GM19397 (cell line): ENCODE results near the gene CYP4F11.
"Not testable (repeated sequence)": the region's sequence is repeated elsewhere in the genome, so short reads cannot be mapped to it uniquely, and the experiment has no call there.

Experiments
- ATAC-seq: cut with Tn5 transposase; IDR thresholded peaks from one replicate; pipeline ENCODE4 v1.9.1; 2021; ENCODE audit warnings: mild to moderate bottlenecking, moderate library complexity; ENCODE audit not compliant: unreplicated experiment

CYP4F11 gene

GRCh38 chr19:15926484-15926883 lies 7.8 kb downstream of the CYP4F11 start:
- no peak for ATAC-seq

DNA sequence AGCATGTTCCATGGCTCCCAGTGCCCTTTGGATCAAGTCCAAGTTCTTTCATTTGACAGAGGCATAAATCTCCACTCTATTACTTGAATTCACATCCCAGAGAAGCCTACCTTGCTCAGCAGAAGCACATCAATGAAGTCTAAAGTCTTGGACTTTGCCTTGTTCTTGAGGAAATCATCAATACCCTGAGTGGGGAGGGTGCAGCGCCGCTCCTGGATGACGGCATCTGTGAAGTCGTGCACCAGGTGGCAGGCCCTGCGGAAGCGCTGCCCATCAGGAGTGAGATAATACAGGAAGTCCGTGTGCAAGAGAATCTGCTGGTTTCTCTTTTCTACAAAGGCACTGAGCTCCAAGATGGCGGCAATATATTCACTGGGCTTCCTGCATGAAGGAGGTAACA lies 10.6 kb downstream of the CYP4F11 start:
- no peak for ATAC-seq

DNA sequence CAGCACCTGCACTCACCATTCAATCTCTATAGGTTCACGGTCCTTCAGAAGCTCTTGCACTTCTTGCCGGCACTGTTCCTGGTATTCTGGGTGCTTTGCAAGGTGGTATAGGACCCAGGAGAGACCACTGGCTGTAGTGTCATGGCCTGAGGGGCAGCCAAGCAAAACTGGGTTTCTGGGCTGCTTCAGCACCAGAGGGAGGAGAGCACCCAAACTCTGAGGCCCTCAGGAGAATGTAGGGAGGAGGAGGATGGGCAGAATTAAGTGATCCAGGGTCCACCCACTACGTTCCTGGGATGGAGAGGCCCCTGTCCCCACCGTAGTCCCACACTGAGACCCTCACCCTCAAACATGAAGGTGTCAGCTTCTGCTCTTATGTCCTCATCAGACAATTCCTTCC lies 12.3 kb downstream of the CYP4F11 start:
- ATAC-seq = no peak

GRCh38 chr19:15919243-15919642 lies 15.1 kb downstream of the CYP4F11 start:
- ATAC-seq = no peak

DNA sequence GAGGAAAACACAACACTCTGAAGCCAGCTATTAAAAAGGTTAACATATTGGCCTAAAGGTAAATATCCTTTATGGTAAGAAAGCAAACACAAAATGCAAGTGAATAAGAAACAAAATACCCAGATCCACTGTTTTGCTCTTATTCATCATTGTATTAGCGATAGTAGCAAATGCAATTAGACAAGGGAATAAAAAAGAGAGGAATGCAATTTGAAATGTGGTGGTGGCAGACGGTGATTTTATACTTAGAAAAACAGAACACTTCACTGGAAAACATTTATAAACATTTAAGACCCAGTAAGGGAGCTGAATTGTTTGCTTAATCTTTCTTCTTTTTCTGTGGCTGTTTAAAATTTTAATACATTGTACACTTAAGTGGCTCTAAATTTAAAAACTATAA lies 19.2 kb downstream of the CYP4F11 start:
- ATAC-seq = no peak

- ATAC-seq = no peak
These were observed 20.5 kb downstream of the CYP4F11 start for GRCh38 chr19:15913830-15914229.

- ATAC-seq = no peak
These were observed 20.9 kb downstream of the CYP4F11 start for GRCh38 chr19:15913384-15913783.

GRCh38 chr19:15911599-15912235 lies 22.6 kb downstream of the CYP4F11 start:
- no peak for ATAC-seq

DNA sequence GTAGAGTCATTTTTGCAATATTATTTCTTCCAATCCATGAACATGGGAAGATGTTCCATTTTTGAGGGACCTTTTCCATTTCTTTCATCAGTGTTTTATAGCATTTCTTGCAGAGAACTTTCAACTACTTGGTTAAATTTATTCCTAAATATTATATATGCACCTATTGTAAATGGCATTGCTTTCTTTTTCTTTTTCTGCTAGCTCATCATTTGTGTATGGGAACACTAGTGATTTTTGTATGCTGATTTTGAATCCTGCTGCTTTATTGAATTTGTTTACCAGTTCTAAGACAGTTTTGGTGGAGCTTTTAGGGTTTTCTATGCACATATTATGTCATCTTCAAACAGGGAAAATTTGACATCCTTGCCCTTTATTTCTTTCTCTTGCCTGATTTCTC lies 29.3 kb downstream of the CYP4F11 start:
- no peak for ATAC-seq

GRCh38 chr19:15902898-15903297 lies 31.4 kb downstream of the CYP4F11 start:
- ATAC-seq = not testable (repeated sequence)

DNA sequence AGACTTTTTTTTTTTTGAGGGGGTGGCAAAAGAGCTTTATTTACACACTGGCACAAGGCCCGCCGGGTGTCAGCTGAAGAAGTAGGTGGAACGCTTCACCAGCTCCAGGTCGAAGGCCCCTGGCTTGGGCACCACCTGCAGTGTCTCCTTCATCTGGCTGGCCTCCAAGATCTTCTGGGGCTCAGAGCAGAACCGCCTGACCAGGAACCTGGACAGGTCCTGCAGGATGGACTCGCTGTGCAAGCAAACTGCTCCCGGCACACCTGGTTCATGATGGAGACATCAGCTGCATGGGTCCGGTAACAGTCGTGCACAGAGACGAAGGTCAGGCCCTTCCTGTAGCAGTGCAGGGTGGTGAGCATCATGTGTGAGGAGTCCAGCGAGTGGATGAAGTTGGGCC lies 32.1 kb downstream of the CYP4F11 start:
- ATAC-seq = no peak

- no peak for ATAC-seq
These were observed 33.8 kb downstream of the CYP4F11 start for GRCh38 chr19:15900504-15900903.

DNA sequence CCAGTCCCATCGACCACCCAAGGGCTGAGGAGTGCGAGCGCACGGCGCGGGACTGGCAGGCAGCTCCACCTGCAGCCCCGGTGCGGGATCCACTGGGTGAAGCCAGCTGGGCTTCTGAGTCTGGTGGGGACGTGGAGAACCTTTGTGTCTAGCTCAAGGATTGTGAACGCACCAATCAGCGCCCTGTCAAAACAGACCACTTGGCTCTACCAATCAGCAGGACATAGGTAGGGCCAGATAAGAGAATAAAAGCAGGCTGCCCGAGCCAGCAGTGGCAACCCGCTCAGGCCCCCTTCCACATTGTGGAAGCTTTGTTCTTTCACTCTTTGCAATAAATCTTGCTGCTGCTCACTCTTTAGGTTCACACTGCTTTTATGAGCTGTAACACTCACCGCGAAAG lies 34.3 kb downstream of the CYP4F11 start:
- not testable (repeated sequence) for ATAC-seq

DNA sequence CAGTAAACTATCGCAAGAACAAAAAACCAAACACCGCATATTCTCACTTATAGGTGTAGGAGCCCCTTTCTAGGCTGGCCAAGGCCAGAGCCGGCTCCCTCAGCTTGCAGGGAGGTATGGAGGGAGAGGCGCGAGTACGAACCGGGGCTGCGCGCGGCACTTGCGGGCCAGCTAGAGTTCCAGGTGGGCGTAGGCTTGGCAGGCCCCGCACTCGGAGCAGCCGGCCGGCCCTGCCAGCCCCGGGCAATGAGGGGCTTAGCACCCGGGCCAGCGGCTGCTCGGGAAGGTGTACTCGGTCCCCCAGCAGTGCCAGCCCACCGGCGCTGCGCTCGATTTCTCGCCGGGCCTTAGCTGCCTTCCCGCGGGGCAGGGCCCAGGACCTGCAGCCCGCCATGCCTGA lies 34.8 kb downstream of the CYP4F11 start:
- not testable (repeated sequence) for ATAC-seq

DNA sequence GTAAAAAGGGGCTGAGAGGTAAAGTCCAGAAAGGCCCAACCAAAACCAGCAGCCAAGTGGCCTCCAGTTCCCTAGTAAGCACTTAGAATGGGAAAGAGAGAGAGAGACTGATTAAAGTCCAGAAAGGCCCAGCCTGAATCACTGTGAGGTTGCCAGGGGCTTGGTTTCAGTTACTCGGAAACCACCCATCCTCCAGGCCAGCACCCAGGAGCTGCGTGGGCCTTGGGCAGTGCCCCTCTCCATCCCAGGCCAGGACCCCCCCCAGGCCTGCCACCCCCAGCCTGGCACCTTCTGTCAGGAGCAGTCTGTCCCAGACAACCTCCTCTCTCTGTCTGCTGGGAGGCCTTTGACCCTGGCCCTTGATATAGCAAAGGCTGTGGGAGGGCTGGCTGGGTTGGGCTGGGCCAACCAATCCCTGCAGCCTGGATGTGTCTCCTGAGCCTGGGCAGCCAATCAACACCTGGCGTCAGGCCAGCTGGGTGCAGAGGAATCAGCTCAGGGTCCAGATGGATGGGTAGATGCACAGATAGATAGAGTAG lies 36.5 kb downstream of the CYP4F11 start, which contains the start of gene CYP4F2:
Gene CYP4F2 (minus strand): TSS at position 337 of the 539 bp plus-strand sequence. CDS start 463 bp downstream, outside the sequence.
- no peak for ATAC-seq

DNA sequence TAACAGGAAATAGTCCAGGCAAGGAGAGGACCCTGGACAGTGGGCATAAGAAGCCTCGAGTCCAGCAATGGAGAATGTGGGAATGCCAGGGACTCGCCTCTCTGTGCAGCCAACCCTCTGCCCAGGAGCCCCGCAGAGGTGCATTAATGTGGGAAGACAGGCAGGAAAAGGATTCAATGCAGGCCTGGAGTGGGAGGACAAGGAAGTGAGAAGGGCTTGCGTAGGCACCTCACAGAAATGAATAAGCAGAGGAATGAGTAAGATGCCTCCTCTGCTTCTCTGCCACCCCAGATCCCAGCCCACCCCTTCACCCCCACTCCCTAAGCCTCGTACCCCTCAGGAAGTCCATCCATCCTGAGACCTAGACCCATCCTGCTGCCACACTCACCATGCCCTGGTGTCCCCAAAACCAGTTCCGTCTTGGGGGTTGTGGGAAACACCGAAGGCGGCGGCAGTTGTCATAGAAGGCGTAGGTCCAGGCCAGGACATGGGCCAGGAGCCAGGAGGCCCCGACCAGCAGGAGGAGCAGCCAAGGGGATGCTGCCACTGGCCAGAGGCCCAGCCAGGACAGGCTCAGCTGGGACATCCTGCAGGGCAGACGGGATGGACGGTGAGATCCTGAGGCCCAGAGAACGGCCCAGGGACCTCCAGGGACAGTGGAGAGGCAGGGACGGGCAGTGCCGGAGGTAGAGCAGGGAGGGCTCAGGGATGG lies 37.1 kb downstream of the CYP4F11 start:
- ATAC-seq = no peak

DNA sequence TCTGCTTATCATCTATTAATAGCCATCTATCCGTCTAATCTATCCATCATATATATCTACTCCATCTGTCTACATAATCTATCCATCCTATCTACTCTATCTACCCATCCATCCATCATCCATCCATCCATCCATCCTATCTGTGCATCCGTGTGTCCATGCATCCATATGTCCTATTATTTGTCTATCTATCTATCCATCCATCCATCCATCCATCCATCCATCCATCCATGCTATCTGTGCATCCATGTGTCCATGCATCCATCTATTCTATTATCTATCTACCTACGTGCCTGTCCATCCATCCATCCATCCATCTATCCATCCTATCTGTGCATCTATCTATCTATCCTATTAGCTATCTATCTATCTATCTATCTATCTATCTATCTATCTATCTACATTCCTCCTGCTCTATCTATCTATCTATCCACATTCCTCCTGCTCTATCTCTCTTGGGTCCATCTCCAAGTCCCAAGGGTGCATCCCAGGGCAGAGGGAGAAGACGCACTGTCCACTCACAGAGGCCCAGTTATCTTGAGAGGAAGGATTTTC lies 38.4 kb downstream of the CYP4F11 start:
- ATAC-seq = no peak

GRCh38 chr19:15894359-15894758 lies 40.0 kb downstream of the CYP4F11 start:
- no peak for ATAC-seq

GRCh38 chr19:15893477-15893876 lies 40.9 kb downstream of the CYP4F11 start:
- ATAC-seq = no peak

DNA sequence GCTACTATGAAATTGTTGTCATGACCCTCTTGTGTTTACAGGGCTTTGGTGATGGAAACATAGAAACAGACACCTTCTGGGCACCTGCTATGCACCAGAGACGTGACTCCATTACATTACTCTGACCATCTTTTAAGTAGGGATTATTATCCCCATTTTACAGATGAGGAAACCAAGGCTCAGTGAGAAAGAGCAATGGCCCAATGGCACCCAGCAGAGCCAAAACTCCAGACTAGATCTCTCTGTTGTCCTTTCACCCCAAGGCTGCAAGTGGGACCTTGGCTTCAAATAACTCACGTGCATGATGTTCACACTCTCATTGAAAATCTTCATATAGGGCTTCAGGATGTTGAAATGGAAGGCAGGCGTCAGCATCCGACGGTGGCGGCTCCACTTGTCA lies 42.3 kb downstream of the CYP4F11 start:
- no peak for ATAC-seq

DNA sequence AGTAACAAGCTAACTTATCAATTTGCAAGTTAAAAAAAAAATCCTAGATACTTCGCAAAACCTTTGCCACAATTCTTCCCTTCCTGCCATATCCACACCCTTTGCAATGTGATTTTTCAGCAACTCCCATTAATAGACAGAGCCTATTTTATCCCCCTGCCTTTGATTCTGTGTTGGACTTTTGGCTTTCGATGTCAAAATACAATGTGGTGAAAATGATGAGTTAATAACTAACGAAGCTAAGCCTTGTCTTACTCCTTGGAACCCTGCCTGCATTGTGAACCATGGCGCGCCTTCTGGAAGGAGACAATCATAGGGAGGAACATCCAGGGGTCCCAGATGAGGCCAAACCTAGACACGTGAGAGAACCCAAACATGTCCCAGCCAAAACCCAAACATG lies 42.9 kb downstream of the CYP4F11 start:
- no peak for ATAC-seq

DNA sequence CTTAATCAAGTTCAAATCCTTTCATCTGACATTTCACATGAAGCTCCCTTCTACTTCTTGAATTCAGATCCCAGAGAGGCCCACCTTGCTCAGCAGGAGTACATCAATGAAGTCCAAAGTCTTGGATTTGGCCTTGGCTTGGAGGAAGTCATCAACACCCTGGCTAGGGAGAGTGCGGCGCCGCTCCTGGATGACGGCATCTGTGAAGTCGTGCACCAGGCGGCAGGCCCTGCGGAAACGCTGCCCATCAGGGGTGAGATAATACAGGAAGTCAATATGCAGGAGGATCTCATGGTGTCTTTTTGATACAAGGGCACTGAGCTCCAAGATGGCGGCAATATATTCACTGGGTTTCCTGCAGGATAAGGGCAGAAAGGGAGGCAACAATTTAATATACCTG lies 45.0 kb downstream of the CYP4F11 start:
- not testable (repeated sequence) for ATAC-seq
